H1 (cell line): Measurements from ENCODE around the gene TSHZ2. TPM values are rescaled to one million over a fixed set of nuclear protein-coding genes. Genes with fewer than 3 reads are reported as not detected.

Source experiments
- ASH2L ChIP-seq: fragments of 200-600, 300-600 bp; sonication (generic); IDR thresholded peaks from one replicate; pipeline ENCODE4 v1.7.1; 2017; ENCODE audit warnings: low read length
- CREB1 ChIP-seq: IDR thresholded peaks from 2 replicates; pipeline ENCODE4 v1.6.1; 2012; ENCODE audit warnings: inconsistent platforms
- CTBP2 ChIP-seq: IDR thresholded peaks from 2 replicates; pipeline ENCODE4 v1.7.0; 2011; ENCODE audit warnings: borderline replicate concordance, mild to moderate bottlenecking, moderate library complexity, mixed read lengths, low read length; ENCODE audit not compliant: insufficient read depth, insufficient read length
- EP300 ChIP-seq, 2 experiments: IDR thresholded peaks; 1 replicate in 1 of 2; 2 replicates in 1 of 2; pipeline ENCODE4 v1.6.1; 2011 to 2012; ENCODE audit warnings: low read depth in 2 of 2, low read length in 2 of 2, mild to moderate bottlenecking in 2 of 2, borderline replicate concordance in 1 of 2, inconsistent platforms in 1 of 2, moderate library complexity in 1 of 2
- YY1 ChIP-seq: IDR thresholded peaks from 2 replicates; pipeline ENCODE4 v1.6.1; 2011; ENCODE audit warnings: low read depth, mild to moderate bottlenecking, low read length
- polyA plus RNA-seq, 7 experiments: library from polyadenylated mRNA; depleted of rRNA in 3 of 7; stranded (reverse) in 5 of 7; unstranded in 2 of 7; fragments of >200 nt in 5 of 7; fragments of 200-250 nt in 2 of 7; gene quantifications; 1 replicate in 5 of 7; 2 replicates in 1 of 7; 4 replicates in 1 of 7; pipeline versions ENCODE4 v1.2.1 to v1.2.3, GENCODE V29; 2011 to 2013; ENCODE audit warnings: missing spikeins in 2 of 7, mixed read lengths in 2 of 7
- total RNA-seq: library from RNA; stranded (reverse); fragmentation: NEBNext Ultra II Directional; extraction: Animal tissue kit (Norgen Biotek cat#: 25700); gene quantifications from 2 replicates; pipeline ENCODE4 v1.2.1, GENCODE V29; 2021
- TF ChIP-seq, protein P1 (sequence below): IDR thresholded peaks from 2 replicates; pipeline ENCODE4 v1.6.1; 2011; ENCODE audit warnings: low read length, improper control_type of control experiment
- TF ChIP-seq, protein P2 (sequence below): fragments of 300-600 bp; sonication (generic); IDR thresholded peaks from 2 replicates; pipeline ENCODE4 v1.7.1; 2012; ENCODE audit warnings: low read length, moderate library complexity, mild to moderate bottlenecking, inconsistent platforms; ENCODE audit not compliant: insufficient replicate concordance

Gene TSHZ2
- total and polyA plus RNA-seq, 2 of the 8 experiments (the other 6 are each of a cell fraction or from before 2014, with no cell fraction given), result 0.14 to 0.30 TPM

DNA sequence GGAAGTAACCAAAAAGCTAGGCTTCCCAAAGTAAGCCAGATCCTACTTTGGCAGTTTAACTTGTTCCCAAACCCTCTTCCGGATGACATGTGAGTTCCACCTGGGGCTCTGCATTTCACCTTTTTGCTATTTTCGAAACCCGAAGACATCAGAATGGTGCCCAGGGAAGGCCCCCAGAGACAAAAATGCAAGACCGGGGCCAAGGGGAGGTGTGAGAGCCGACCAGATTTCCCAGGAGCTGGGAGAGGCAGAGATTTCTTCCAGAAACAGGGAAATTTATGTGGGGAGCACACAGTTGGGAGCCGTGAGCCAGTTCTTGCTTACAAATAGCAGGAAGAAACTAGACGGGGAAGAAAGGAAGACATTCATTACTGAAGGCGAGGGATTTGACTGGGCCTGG is 411.8 kb downstream of the TSHZ2 start (continued):
- TF ChIP-seq, protein P1, sequence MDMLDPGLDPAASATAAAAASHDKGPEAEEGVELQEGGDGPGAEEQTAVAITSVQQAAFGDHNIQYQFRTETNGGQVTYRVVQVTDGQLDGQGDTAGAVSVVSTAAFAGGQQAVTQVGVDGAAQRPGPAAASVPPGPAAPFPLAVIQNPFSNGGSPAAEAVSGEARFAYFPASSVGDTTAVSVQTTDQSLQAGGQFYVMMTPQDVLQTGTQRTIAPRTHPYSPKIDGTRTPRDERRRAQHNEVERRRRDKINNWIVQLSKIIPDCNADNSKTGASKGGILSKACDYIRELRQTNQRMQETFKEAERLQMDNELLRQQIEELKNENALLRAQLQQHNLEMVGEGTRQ, result no peak
- TF ChIP-seq EP300 (IDR thresholded peaks at IDR 0.05; ENCODE audit: borderline replicate concordance in 1 of 2, low read depth in 2 of 2, low read length in 2 of 2), result no peak
- no peak for TF ChIP-seq YY1
- TF ChIP-seq ASH2L, result no peak
- TF ChIP-seq, protein P2, sequence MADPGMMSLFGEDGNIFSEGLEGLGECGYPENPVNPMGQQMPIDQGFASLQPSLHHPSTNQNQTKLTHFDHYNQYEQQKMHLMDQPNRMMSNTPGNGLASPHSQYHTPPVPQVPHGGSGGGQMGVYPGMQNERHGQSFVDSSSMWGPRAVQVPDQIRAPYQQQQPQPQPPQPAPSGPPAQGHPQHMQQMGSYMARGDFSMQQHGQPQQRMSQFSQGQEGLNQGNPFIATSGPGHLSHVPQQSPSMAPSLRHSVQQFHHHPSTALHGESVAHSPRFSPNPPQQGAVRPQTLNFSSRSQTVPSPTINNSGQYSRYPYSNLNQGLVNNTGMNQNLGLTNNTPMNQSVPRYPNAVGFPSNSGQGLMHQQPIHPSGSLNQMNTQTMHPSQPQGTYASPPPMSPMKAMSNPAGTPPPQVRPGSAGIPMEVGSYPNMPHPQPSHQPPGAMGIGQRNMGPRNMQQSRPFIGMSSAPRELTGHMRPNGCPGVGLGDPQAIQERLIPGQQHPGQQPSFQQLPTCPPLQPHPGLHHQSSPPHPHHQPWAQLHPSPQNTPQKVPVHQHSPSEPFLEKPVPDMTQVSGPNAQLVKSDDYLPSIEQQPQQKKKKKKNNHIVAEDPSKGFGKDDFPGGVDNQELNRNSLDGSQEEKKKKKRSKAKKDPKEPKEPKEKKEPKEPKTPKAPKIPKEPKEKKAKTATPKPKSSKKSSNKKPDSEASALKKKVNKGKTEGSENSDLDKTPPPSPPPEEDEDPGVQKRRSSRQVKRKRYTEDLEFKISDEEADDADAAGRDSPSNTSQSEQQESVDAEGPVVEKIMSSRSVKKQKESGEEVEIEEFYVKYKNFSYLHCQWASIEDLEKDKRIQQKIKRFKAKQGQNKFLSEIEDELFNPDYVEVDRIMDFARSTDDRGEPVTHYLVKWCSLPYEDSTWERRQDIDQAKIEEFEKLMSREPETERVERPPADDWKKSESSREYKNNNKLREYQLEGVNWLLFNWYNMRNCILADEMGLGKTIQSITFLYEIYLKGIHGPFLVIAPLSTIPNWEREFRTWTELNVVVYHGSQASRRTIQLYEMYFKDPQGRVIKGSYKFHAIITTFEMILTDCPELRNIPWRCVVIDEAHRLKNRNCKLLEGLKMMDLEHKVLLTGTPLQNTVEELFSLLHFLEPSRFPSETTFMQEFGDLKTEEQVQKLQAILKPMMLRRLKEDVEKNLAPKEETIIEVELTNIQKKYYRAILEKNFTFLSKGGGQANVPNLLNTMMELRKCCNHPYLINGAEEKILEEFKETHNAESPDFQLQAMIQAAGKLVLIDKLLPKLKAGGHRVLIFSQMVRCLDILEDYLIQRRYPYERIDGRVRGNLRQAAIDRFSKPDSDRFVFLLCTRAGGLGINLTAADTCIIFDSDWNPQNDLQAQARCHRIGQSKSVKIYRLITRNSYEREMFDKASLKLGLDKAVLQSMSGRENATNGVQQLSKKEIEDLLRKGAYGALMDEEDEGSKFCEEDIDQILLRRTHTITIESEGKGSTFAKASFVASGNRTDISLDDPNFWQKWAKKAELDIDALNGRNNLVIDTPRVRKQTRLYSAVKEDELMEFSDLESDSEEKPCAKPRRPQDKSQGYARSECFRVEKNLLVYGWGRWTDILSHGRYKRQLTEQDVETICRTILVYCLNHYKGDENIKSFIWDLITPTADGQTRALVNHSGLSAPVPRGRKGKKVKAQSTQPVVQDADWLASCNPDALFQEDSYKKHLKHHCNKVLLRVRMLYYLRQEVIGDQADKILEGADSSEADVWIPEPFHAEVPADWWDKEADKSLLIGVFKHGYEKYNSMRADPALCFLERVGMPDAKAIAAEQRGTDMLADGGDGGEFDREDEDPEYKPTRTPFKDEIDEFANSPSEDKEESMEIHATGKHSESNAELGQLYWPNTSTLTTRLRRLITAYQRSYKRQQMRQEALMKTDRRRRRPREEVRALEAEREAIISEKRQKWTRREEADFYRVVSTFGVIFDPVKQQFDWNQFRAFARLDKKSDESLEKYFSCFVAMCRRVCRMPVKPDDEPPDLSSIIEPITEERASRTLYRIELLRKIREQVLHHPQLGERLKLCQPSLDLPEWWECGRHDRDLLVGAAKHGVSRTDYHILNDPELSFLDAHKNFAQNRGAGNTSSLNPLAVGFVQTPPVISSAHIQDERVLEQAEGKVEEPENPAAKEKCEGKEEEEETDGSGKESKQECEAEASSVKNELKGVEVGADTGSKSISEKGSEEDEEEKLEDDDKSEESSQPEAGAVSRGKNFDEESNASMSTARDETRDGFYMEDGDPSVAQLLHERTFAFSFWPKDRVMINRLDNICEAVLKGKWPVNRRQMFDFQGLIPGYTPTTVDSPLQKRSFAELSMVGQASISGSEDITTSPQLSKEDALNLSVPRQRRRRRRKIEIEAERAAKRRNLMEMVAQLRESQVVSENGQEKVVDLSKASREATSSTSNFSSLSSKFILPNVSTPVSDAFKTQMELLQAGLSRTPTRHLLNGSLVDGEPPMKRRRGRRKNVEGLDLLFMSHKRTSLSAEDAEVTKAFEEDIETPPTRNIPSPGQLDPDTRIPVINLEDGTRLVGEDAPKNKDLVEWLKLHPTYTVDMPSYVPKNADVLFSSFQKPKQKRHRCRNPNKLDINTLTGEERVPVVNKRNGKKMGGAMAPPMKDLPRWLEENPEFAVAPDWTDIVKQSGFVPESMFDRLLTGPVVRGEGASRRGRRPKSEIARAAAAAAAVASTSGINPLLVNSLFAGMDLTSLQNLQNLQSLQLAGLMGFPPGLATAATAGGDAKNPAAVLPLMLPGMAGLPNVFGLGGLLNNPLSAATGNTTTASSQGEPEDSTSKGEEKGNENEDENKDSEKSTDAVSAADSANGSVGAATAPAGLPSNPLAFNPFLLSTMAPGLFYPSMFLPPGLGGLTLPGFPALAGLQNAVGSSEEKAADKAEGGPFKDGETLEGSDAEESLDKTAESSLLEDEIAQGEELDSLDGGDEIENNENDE, result no peak
- no peak for TF ChIP-seq CTBP2
- no peak for TF ChIP-seq CREB1
